ENCODE measurements around the gene PTPRM. TPM values are rescaled to one million over a fixed set of nuclear protein-coding genes. Genes with fewer than 3 reads are reported as not detected.

PTPRM gene
- total RNA-seq, 1 experiment from 2014 or later = 6.2 TPM

DNA sequence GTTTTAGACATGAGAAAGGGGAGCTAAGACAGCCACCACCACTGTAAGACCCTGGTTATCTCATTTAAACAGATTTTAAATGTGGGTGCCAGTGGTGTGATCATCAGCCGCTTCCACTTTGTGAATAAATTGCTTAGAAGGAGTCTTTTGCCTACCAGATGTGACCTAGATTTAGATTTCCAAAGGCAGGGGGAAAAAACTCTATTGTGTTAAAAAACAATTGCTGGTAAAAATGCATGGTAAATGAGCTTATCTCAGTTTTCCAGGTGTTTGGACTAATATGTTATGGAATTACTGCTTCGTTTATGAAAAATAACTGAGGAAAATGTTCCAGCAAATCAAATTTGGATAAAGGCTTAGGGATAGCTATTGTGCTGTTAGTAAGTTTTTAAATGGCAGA is 575.8 kb downstream of the PTPRM start:
- Histone ChIP-seq H3K4me1 (ENCODE audit: insufficient read depth, low read length) (no peaks in the 10 kb centered on the region; the same call in 1 of the 2 replicates), H3K4ac (ENCODE audit: low read depth, low read length) (no peak overlapping the region), H3K27me3 (ENCODE audit: insufficient read depth, low read length) (no peaks in the 10 kb centered on the region), H2BK5ac (ENCODE audit: insufficient read length, low read length) (no peak overlapping the region), H4K91ac (ENCODE audit: insufficient read length, low read depth, low read length) (no peak overlapping the region), H4K5ac (ENCODE audit: insufficient read length, low read depth, low read length) (no peak overlapping the region), H2AK5ac (ENCODE audit: insufficient read length, low read length) (no peak overlapping the region), H2BK15ac (ENCODE audit: low read depth, low read length) (no peak overlapping the region), H4K20me1 (ENCODE audit: control insufficient read depth, insufficient read depth, insufficient read length) (no peaks in the 10 kb centered on the region), H2BK12ac (ENCODE audit: insufficient read length, low read depth, low read length) (no peak overlapping the region), H3K4me2 (ENCODE audit: insufficient read depth, insufficient read length, low read length) (no peak overlapping the region), H3K14ac (ENCODE audit: insufficient read depth, low read length) (no peak overlapping the region), H2BK20ac (ENCODE audit: low read depth, low read length, poor library complexity, severe bottlenecking) (no peak overlapping the region), H3K56ac (ENCODE audit: insufficient read length, low read depth, low read length) (no peak overlapping the region), H2BK120ac (ENCODE audit: low read depth, low read length, poor library complexity, severe bottlenecking) (no peak overlapping the region), H3K9me3 (ENCODE audit: control insufficient read depth, low read depth, low read length) (no peaks in the 10 kb centered on the region), H3K27ac (ENCODE audit: insufficient read length, low read depth, low read length) (no peak overlapping the region), H3K23me2 (ENCODE audit: insufficient read length, low read depth, low read length, poor library complexity, severe bottlenecking) (no peaks in the 10 kb centered on the region), H3K79me2 (ENCODE audit: insufficient read depth, low read length) (no peaks in the 10 kb centered on the region), H3K79me1 (ENCODE audit: insufficient read depth, low read depth, low read length, poor library complexity, severe bottlenecking) (no peaks in the 10 kb centered on the region), H2AFZ (ENCODE audit: low read length) (no peak overlapping the region), H3K23ac (ENCODE audit: insufficient read length, low read depth, low read length) (no peak overlapping the region), H3K18ac (ENCODE audit: insufficient read length, low read depth, low read length) (no peak overlapping the region), H4K8ac (replicated peaks; ENCODE audit: insufficient read length, low read depth, low read length) (no peak overlapping the region), H3T11ph (ENCODE audit: low read length) (no peak overlapping the region), H3K9ac (ENCODE audit: extremely low read depth, insufficient read length, low read length) (no peak overlapping the region)
- H3K4me1 Mint-ChIP-seq = peaks cover 3 to 6% of the 10 kb centered on the region in 2 experiments; a peak in 3 of 4 replicates
- H3K27ac Mint-ChIP-seq = no peak overlapping the region
- WGBS (ENCODE audit: extremely low coverage, insufficient read length, low lambda C conversion rate) = no CpG with 5 or more reads among the region's 2 CpGs
- no peak for DNase-seq
- peaks cover 0 to 6% (median 2%) of the 10 kb centered on the region in 3 experiments; a peak in 3 of 7 replicates for H3K36me3 Mint-ChIP-seq (ENCODE audit: insufficient read depth in 1 of 3, low read depth in 3 of 3)
- TF ChIP-seq, protein P1, sequence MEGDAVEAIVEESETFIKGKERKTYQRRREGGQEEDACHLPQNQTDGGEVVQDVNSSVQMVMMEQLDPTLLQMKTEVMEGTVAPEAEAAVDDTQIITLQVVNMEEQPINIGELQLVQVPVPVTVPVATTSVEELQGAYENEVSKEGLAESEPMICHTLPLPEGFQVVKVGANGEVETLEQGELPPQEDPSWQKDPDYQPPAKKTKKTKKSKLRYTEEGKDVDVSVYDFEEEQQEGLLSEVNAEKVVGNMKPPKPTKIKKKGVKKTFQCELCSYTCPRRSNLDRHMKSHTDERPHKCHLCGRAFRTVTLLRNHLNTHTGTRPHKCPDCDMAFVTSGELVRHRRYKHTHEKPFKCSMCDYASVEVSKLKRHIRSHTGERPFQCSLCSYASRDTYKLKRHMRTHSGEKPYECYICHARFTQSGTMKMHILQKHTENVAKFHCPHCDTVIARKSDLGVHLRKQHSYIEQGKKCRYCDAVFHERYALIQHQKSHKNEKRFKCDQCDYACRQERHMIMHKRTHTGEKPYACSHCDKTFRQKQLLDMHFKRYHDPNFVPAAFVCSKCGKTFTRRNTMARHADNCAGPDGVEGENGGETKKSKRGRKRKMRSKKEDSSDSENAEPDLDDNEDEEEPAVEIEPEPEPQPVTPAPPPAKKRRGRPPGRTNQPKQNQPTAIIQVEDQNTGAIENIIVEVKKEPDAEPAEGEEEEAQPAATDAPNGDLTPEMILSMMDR (conservative IDR thresholded peaks at IDR 0.05) = no peak
- H3K9me3 Mint-ChIP-seq = peaks cover 3 to 7% of the 10 kb centered on the region in 2 experiments; a peak in 3 of 5 replicates
- H3K4me3 Mint-ChIP-seq = no peak overlapping the region
- H3K27me3 Mint-ChIP-seq (ENCODE audit: low read depth) = peaks cover 1% of the 10 kb centered on the region; the same call in 1 of the 2 replicates
